ENCODE results near the gene CAMK4. TPM values are rescaled to one million over a fixed set of nuclear protein-coding genes. Genes with fewer than 3 reads are reported as not detected.

The CAMK4 gene
- total and polyA plus RNA-seq, 7 donors = 0.02 to 1.00 (median 0.15) TPM; not detected in 1

DNA sequence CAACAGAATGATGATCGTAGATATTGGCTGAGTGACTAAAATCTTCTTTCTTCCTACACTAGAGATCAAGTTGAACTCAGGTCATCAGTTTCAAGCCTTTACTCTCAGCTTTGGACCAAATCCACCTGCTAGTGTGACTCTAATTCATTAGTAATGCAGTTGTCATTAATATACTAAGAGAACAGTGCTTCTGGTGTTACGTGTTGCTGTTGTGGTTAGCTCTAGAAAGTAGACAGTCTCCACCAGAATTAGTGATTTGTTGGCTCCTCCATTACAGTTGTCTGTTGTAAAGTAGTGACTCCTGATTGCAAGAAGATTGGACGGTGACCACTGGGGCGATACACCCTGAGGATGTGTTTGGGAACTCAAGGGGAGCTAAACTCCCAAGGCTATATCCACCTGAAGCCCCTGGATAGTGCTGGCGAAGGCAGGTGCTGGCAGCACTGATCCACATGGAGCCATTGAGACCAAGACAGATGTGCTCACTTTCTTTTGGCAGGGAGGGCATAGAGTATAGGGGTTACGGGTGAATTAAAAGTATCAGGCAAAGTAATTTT lies 3.1 kb downstream of the CAMK4 start:
- intact Hi-C loops (cut with DNase I) = no loop called here
- Histone ChIP-seq H3K4me1 (no peaks in the 10 kb centered on the region), H3K9me3 (no peaks in the 10 kb centered on the region), H3K27me3 (ENCODE audit: insufficient read depth in 3 of 3, low read length in 2 of 3) (peaks cover 0 to 36% (median 10%) of the 10 kb centered on the region in 3 donors), H3K27ac (no peak overlapping the region), H3K4me3 (no peak overlapping the region), H3K36me3 (ENCODE audit: insufficient read depth in 1 of 2, low read depth in 1 of 2) (no peaks in the 10 kb centered on the region)
- TF ChIP-seq CTCF (IDR thresholded peaks at IDR 0.05) = no peak
- WGBS, 3 donors = 51 to 63% (median 58%) methylated on average over 6 of the region's 6 CpGs
- no peak for DNase-seq
- no peak for ATAC-seq

DNA sequence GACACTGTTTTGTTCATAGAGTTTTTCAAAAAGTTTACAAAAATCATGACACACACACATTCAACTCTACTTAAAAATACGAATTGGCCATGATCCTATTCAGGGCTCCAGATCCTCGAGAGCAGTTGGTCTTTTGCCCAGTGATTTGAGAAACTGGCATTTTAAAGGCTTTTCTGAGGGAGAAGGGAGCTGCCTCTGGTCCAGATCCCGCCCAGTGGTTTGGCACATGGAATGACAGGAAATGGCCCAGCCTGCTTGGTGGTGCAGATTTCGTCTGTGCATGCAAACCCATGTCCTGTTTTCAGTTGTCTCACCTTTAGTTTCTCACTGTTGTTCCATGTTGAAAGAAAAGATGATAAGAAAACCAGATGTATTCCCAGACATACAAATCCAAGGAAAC lies 3.6 kb downstream of the CAMK4 start:
- ATAC-seq (no peak), DNase-seq (no peak)
- 17 to 21% (median 20%) methylated on average over 4 of the region's 4 CpGs for WGBS, 3 donors
- intact Hi-C loops (cut with DNase I) = no loop called here
- Histone ChIP-seq H3K9me3 (no peaks in the 10 kb centered on the region), H3K4me1 (no peaks in the 10 kb centered on the region), H3K27ac (no peak overlapping the region), H3K36me3 (ENCODE audit: insufficient read depth in 1 of 2, low read depth in 1 of 2) (no peaks in the 10 kb centered on the region), H3K4me3 (no peak overlapping the region), H3K27me3 (ENCODE audit: insufficient read depth in 3 of 3, low read length in 2 of 3) (peaks cover 0 to 32% (median 10%) of the 10 kb centered on the region in 3 donors)
- no peak for TF ChIP-seq CTCF (IDR thresholded peaks at IDR 0.05)

DNA sequence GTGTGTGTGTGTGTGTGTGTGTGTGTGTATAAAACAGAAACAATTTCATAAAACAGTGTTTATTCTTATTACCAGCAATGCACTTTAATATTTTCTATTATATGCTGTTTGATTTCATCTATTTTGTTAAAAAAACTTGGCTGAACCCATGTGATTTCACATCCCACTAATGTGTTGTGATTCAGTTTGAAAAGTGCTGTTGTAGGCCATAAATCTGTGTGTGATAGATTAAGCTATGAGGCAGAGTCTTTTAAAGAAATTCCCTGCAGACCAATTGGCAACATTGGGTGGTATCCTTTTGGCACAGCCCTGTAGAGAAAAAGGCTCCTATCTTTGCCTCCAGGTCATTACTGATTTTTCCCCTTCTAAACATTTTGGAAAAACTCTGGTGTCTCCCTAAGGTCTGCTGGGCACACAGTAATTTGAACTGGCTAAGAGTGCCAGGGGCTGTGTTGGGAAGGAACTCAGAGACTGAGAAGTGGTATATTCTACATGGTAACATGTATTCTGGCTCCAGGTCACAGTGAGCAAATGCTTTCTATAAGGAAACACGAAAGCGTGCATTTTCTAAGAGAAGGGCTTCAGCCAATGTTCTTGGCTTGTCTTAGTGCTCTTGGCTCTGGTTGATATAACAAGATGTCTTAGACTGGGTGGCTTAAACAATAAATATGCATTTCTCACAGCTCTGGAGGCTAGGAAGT lies 4.5 kb downstream of the CAMK4 start:
- DNase-seq (no peak), ATAC-seq (no peak)
- no peak overlapping the region for H3K27ac ChIP-seq
- peaks cover 0 to 24% (median 9%) of the 10 kb centered on the region in 3 donors for H3K27me3 ChIP-seq (ENCODE audit: insufficient read depth in 3 of 3, low read length in 2 of 3)
- no peak for TF ChIP-seq CTCF (IDR thresholded peaks at IDR 0.05)
- no peak overlapping the region for H3K4me3 ChIP-seq
- WGBS, 3 donors = 85 to 89% (median 88%) methylated on average over 2 of the region's 2 CpGs
- intact Hi-C loops (cut with DNase I) = no loop called here
- H3K4me1 ChIP-seq = no peaks in the 10 kb centered on the region
- H3K36me3 ChIP-seq (ENCODE audit: insufficient read depth in 1 of 2, low read depth in 1 of 2) = no peaks in the 10 kb centered on the region
- H3K9me3 ChIP-seq = no peaks in the 10 kb centered on the region

GRCh38 chr5:111229221-111229835 lies 5.1 kb downstream of the CAMK4 start:
- no peak for TF ChIP-seq CTCF (IDR thresholded peaks at IDR 0.05)
- DNase-seq = no peak
- WGBS, 3 donors = 88 to 91% (median 90%) methylated on average over 5 of the region's 5 CpGs
- no peaks in the 10 kb centered on the region for H3K4me1 ChIP-seq
- H3K4me3 ChIP-seq = no peak overlapping the region
- no peaks in the 10 kb centered on the region for H3K9me3 ChIP-seq
- no peak overlapping the region for H3K27ac ChIP-seq
- no peaks in the 10 kb centered on the region for H3K36me3 ChIP-seq (ENCODE audit: insufficient read depth in 1 of 2, low read depth in 1 of 2)
- intact Hi-C loops (cut with DNase I) = no loop called here
- H3K27me3 ChIP-seq (ENCODE audit: insufficient read depth in 3 of 3, low read length in 2 of 3) = peaks cover 0 to 17% (median 2%) of the 10 kb centered on the region in 3 donors
- ATAC-seq = no peak

Data from psoas muscle (tissue), 8 donors.